Measurements from ENCODE around the gene TMEM109.
A peak's percentile ranks its signal among the peaks of the same experiment; 100 is the strongest.

The TMEM109 gene, protein sequence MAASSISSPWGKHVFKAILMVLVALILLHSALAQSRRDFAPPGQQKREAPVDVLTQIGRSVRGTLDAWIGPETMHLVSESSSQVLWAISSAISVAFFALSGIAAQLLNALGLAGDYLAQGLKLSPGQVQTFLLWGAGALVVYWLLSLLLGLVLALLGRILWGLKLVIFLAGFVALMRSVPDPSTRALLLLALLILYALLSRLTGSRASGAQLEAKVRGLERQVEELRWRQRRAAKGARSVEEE

DNA sequence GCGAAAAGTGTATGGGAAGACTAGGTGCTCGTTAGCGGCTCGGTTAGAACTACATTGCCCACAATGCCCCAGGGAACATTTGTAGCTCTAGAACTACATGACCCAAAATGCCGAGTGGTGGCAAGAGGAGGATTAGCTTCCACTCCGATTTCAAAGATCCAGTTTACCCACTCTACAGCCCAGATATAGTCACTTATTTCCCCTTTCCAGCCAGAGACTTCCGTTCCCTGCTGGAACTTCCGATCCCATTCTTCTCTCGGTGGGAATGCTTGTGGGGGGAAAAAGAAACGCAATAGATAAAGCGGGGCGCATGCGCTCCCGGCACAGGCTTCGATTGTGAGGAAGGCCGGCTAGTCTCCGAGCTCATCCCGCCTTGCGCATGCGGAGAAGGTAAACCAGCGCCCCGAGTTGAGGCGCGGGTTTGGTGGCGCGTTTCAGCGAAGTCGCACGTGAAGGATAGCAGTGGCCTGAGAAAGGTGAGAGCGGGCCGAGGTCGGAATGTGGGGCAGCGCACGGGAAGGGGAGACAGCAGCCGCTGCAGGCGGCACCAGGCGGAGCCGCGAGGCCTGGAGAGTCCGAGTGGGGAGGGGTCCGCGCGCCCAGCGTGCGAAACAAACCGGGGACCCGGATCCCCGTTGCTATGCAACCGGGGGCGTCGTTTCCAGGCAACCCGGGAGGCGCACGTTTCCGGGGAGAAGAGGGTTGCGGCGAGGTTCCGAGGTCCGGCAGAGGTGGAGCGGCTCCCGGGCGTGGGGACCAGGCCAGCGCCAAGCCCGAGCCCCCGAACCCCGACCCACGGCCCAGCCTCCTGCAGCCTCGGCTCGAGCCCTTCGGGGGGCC is at the start of gene TMEM109:
TMEM109 (plus strand) TSS at position 366 of the 840 bp plus-strand sequence. CDS start 5,536 bp downstream, outside the sequence.
- DNase-seq: peak; percentile 93

- no peak for DNase-seq
These were observed 49.0 kb upstream of the TMEM109 start for GRCh38 chr11:60864856-60865513.

- DNase-seq: no peak
These were observed 46.8 kb upstream of the TMEM109 start, which contains the start of gene ZP1 for GRCh38 chr11:60866911-60867870. ZP1 (plus strand) TSS chr11:60867542; CDS start chr11:60867562, 20 bp downstream.

GRCh38 chr11:60867871-60868681 is 45.9 kb upstream of the TMEM109 start:
- DNase-seq: no peak

DNA sequence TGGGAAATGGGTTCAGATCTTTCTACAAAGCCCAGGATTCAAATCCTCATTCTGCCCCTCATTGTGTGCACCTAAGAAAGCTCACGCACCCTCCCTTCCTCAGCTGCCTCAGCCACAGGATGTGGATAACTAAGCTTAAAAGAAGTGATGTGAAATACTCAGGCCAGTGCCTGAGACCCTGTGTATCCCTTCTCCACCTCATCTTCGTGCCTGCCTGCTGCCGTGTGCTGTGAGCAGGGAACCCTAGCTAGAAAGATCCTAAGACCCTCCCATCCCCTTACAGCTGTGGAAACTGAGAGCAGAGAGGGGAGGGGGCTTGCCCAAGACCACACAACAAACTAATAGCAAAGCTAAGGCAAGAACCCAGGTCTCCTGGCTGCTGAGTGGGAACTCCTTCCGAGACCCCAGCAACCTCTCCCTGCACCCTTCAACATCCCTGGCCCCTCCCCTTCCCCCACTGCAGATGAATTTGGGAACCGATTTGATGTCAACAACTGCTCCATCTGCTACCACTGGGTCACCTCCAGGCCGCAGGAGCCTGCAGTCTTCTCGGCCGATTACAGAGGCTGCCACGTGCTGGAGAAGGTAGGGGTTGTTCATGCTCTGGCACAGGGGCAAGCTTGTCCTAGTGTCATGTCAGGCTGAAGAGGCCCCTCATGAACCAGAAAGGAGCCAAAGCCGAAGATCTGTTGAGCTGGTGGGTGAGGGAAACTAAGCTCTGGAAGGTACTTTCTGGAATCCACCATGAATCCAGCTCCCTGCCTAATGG is 45.1 kb upstream of the TMEM109 start:
- peak; percentile 11 for DNase-seq

GRCh38 chr11:60869451-60869825 is 44.5 kb upstream of the TMEM109 start:
- DNase-seq: no peak

- no peak for DNase-seq
These were observed 43.7 kb upstream of the TMEM109 start for GRCh38 chr11:60870276-60870675.

- DNase-seq: no peak
These were observed 43.1 kb upstream of the TMEM109 start for GRCh38 chr11:60870733-60871377.

- no peak for DNase-seq
These were observed 42.4 kb upstream of the TMEM109 start for GRCh38 chr11:60871378-60872061.

GRCh38 chr11:60872124-60872960 is 41.6 kb upstream of the TMEM109 start:
- no peak for DNase-seq

- no peak for DNase-seq
These were observed 40.9 kb upstream of the TMEM109 start for GRCh38 chr11:60872961-60873524.

DNA sequence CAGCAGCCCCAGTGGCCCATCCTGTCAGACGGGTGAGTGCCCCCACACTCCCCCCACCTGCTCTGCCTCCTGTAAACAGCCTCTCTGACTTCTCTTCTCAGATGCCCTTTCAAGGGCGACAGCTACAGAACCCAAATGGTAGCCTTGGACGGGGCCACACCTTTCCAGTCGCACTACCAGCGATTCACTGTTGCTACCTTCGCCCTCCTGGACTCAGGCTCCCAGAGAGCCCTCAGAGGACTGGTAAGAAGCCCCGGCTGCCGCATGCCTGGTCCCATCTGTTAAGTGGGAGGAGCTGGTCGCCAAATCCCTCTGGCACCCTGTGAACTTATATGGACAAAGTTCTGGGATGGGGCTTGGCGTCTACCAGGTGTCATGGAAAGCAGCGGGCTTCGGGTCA is 40.4 kb upstream of the TMEM109 start:
- DNase-seq: peak; percentile 72

DNA sequence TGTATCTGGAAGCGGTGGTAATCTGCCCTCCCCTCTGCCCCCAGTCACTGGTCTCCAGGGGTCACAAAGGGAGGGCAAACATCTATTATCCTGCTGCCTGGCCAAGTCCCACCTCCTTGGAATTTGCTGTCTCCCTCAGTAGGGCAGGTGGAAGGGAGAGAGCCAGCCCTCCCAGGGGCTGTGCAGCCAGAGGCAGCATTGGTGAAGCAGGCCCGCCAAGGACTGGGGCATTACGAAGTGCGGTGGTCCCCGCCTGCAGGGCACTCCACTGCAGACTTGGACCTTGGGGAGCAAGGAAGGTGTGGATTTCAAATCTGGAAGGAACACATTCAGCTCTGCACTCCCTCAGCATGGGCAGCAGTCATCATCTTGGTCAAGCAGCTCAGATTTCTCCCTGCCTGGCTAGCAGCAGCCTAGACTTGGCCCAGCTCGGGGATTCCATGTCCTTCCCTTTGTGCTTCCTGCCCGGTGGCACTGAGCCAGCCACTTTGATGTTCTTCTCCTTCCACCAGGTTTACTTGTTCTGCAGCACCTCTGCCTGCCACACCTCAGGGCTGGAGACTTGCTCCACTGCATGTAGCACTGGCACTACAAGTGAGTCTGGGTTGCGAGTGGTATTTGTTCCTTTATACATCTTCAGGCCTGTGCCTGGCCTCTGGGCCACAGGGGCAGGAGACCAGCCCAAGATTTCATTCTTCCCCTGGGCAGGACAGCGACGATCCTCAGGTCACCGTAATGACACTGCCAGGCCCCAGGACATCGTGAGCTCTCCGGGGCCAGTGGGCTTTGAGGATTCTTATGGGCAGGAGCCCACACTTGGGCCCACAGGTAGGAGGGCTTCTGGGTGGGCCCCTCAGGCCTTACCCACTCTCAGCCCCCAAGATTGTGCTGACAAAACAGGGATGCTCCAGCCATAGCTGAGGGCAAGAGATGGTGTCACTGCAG is 39.3 kb upstream of the TMEM109 start:
- no peak for DNase-seq

- DNase-seq: no peak
These were observed 38.4 kb upstream of the TMEM109 start for GRCh38 chr11:60875366-60876167.

DNA sequence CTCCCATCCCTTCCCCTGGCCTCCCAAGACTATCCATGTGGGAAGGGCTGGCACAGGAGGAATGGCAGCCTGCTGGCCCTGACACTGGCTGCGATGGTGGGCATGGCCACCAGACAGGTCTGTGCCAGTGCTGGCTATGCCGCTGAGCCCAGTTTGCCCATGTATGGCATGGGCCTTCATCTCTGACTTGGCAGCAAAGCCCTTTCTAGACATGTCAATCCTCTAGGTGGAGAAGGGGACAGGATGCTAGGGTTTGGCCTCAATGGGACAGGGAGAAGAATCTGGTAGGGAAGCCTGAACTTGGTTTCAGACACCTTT is 37.8 kb upstream of the TMEM109 start:
- no peak for DNase-seq

All from NCI-H82 (cell line).